NCI-H69 (cell line): Measurements from ENCODE around the gene ZNF10.

Source experiments
- DNase-seq: peaks from one replicate; lab custom pipeline; 2025; lab: John Stamatoyannopoulos, UW

Gene ZNF10

DNA sequence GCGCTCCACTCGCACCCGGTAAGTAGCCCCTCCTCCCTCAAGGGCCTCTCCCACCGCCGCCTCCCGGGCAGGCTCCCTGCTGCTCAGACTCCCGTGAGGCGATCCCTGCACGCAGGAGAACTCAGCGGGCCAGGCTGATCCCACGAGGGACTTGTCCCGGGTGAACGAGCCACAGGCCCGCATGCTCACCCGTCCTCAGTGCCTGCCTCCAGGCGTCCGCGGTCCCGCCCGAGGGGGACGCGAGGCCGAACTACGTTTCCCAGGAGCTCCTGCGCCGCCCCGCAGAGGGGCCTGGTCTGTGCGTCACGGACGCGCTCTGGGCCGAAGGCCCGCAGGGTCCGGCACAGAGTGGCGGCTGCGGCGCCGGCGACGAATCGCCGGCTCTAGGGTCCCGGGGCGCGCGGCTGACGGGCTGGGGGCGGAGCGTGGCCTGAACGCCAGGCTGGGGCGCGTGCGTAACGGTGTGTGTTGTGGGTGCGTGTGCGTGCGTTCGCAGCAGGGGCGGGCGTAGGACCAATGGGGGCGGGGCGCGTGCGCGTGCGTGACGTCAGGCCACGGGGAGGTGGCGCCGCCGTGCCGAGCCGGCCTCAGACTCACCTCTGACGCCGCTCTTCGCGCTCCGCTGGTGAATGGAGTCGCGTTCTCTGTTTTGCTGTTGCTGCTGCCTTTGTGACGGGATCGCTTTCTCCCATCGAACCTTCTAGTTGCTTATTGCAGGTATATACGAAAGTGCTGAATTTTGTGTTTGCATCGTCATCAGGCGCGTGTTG, at the start of gene ZNF10, which contains the start of gene ZNF891:
Gene ZNF10 (plus strand): TSS at position 590 of the 770 bp plus-strand sequence. CDS start 13,866 bp downstream, outside the sequence.
Gene ZNF891 (minus strand): TSS at position 237 of the 770 bp plus-strand sequence. CDS start 8,356 bp downstream, outside the sequence.
- peak; percentile 96 for DNase-seq

DNA sequence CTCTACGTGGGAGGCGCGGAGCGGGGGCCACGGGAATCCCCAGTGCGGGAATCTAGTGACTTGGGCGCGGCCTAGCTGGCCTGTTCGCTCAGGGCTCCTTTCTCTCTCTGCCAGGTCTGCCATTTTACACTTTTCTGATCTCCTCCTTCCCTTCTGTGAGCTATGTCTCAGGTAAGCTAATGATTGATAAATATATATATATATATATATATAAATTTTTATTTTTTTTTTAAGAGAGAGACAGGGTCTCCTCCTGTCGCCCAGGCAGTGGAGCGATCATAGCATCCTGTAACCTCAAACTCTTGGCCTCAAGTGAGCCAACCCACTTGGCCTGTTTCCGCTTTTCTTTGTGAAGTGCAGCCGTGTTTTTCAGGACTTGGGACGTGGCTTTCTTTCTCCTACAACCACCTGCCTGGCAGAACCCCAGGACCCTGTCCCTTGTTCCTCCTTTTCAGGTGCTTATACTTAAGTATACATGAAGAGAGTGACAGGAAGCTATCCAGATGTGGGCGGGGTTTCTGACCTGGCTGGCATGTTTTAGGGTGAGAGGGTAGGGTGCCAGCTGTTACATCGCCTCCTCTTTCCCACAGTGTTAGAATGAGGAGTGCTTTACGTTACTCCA, 49.2 kb upstream of the ZNF10 start:
- DNase-seq, result no peak

DNA sequence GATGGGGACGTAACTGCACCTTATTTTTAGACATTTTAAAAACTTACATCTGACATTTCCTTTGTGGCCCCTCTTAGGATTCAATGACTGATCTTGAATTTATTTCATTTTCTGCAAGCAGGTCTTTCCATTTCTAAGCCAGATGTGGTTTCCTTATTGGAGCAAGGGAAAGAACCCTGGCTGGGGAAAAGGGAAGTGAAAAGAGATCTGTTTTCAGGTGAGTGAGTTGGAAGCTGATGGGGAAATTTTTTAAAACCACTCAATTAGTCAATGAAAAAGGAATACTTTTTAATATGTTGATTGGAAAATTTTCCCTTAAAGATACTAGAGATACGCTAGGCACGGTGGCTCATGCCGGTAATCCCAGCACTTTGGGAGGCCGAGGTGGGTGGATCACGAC, 47.1 kb upstream of the ZNF10 start:
- no peak for DNase-seq

DNA sequence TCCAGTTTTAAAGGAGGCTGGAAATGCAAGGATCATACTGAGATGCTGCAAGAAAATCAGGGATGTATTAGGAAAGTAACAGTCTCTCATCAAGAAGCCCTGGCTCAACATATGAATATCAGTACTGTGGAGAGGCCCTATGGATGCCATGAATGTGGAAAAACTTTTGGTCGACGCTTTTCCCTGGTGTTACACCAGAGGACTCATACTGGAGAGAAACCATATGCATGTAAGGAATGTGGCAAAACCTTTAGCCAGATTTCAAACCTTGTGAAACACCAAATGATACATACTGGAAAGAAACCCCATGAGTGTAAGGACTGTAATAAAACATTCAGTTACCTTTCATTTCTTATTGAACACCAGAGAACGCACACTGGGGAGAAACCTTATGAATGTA, 24.8 kb upstream of the ZNF10 start:
- no peak for DNase-seq

DNA sequence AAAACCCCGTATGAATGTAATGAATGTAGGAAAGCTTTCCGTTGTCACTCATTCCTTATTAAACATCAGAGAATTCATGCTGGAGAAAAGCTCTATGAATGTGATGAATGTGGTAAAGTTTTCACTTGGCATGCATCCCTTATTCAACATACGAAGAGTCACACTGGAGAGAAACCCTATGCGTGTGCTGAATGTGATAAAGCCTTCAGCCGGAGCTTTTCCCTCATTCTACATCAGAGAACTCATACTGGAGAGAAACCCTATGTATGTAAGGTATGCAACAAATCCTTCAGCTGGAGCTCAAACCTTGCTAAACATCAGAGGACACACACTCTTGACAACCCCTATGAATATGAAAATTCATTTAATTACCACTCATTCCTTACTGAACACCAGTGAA, 24.2 kb upstream of the ZNF10 start:
- peak; percentile 6 for DNase-seq

DNA sequence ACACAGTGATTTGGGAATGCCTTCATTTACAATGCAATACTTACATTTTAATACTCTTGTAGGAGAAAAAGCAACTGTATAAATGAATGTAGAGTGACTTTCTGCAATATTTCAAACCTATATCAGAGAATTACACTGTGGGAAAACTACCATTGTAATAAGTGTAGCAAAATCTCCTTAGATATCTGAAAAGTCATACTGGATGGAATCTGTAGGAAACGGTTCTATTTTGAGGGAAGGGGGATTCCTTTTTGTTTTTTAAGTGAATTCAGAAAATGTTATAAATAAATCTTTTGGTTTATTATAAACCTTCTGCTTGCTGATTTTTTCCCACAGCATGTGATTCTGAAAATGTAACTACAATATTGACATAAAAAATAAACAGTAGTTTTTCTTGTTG, 23.3 kb upstream of the ZNF10 start:
- DNase-seq, result no peak

DNA sequence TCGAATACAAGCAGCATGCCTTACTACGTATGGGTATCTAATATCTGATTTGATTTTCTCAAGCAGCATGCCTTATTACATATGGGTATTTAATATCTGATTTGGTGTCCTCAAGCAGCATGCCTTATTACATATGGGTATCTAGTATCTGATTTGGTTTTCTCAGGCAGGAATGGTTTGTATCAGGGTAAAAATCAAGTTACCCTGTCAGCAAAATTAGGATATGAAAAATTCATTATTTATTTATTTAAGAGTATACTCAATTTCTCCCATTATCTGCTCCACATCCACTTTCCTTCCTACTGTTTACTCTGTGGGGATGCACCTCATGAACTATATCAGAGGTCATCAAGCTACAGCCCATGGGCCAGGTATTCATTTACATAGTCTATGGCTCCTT, 22.3 kb upstream of the ZNF10 start:
- no peak for DNase-seq

DNA sequence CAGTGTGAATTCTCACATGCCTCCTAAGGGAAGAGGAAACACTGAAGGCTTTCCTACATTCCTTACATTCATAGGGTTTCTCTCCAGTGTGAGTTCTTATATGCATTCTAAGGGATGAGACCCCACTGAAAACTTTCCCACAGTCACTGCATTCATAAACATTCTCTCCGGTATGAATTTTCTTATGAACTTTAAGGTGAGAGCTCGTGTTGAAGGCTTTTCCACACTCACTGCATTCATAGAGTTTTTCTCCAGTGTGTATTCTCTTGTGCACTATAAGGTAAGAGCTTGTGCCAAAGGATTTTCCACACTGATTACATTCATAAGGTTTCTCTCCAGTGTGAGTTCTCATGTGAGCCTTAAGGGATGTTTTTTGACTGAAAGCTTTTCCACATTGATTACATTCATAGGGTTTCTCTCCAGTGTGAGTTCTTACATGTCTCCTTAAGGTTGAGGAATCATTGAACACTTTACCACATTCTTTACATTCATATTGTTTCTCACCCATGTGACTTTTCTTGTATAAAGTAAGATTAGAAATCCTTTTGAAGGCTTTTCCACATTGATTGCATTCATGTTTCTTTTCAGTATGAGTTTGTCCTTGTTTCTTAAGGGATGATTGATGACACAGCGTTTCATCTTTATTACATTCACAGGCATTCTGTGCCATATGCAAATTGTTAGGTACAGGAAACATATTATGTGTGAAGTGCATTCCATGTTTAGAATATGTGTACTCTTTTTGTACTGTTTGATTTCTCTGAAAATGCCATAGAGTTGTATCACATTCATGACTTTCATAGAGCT, 9.8 kb upstream of the ZNF10 start:
- no peak for DNase-seq

DNA sequence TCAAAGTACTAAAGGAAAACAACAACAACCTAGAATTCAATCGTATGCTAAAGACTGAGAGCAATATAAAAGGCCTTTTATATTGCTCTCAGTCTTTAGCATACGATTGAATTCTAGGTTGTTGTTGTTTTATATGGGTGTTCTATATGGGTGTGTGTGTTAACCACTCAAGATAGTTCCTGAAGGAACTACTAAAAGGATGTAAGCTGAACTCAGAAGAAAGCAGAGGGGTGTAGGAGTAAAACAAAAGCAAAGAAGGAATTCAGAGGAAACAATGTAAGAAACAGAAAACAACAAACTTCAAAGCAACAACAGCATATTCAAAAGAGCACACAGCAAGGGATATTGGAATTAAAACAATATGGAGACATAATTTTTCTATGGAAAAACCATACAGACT, 5.8 kb upstream of the ZNF10 start:
- no peak for DNase-seq

DNA sequence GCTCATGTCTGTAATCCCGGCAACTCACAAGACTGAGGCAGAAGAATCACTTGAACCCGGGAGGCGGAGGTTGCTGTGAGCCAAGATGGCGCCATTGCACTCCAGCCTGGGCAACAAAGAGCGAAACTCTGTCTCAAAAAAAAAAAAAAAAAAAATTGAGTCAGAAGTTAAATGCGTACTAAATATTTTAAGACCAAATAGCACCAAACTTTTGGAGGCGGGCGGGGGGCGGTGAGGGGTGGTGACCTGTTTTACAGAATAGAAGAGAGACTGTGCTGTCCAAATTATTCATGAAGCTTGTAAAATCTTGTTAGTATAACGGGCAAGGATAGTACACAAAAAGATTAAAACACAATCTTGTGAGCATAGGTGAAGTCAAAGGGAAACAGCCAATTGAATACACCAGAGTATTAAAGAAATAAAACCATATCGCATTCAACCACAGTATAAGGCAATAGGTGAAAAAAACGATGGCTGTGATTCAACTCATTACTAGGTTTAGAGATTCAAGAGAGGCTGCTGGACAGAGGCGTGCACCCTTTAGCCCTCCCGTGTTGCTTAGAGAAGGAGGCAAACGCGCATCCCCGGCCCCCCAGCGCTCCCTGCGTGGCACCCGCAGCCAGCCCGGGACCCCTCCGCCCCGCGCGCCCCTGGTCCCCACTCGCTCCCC, 924 bp upstream of the ZNF10 start:
- DNase-seq, result no peak

DNA sequence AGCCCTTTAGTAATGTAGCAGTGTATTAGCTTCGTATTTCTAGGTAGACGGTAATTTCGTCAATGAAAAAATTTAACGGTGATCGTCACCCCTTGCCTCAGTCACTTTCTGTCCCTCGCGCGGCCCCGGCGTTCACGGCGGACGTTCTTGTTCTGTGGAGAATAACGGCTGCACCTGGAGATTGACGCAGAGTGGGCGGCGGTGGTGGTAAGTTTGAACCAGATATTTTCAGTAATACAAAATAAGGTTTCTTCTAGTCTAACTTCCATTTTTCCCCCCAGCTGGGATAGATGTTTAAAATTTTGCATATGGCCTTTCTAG, 341 bp downstream of the ZNF10 start:
- no peak for DNase-seq

DNA sequence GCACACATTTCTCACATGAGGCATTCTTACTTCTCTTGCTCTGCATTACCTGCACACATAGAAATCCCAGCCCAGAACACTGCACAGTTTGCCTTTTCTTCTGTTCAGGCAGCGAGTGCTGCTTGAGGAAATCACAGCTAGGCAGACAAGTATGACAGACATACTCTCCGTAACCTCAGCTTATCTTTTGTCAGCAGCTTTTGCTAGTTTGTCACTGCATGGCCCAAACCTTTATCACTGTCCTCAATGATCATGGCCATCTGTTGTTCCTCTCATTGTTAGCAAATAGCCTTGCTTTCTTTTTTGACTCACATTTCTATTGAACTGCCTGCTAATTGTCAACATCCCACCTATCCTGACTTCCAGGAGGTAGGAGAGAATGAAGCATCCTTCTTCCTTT, 5.3 kb downstream of the ZNF10 start:
- no peak for DNase-seq

DNA sequence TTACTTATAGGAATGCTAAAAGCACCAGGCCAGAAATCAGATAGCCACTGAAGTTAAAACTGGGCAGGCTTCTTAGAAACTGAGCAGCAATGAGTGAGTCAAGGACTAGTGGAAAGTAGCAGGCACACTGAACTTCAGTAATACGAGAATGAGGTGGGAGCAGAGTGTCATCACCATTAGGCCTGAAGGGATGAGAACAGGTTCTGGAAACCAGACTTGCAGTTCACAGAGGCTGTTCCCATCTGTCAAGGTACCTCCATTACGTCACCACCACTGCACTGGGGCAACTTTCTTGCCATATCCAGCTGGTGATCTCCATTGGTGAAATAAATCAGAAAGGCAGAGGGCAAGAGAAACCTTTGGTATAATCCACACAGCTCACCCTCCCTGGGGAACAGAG, 15.6 kb downstream of the ZNF10 start:
- no peak for DNase-seq

DNA sequence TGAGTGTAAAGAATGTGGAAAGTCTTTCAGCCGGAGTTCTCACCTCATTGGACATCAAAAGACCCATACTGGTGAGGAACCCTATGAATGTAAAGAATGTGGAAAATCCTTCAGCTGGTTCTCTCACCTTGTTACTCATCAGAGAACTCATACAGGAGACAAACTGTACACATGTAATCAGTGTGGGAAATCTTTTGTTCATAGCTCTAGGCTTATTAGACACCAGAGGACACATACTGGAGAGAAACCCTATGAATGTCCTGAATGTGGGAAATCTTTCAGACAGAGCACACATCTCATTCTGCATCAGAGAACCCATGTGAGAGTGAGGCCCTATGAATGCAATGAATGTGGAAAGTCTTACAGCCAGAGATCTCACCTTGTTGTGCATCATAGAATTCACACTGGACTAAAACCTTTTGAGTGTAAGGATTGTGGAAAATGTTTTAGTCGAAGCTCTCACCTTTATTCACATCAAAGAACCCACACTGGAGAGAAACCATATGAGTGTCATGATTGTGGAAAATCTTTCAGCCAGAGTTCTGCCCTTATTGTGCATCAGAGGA, 25.8 kb downstream of the ZNF10 start:
- DNase-seq, result no peak

DNA sequence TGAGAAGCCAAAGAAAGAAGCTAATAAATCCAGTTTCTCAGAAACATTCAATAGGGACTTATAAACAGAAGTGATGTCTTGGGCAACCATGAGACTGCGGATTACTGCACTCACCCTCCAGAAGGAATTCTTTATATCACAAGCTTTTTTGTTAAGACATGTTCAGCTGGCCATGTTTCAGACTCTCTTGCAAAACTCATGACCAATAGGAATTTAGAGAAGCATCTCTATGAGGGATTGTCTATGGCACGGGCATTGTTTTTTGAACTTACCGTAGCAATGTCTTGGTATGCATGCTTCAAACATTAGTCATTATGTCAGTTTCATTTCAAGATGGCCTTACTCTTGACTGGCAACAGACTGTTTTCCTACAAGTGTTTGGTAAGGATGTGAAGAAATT, 35.3 kb downstream of the ZNF10 start:
- no peak for DNase-seq

DNA sequence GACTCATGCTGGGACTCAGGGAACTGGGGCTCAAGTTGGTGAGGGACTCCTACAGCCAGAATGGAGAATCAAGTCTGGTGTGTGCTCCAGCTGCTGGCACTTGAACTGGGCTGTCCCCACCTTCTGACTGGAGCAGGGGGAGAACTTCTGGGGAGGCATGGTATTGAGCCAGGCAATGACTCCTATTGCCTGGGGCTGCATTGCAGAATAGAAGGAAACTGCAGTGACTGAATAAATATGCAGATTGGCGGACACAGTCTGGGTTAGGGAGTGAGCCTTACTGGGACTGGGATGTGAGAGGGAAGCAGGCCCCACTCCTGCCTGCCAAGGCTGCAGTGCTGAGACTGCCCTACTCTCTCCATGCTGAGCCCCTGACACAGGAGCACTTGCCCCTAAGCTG, 42.1 kb downstream of the ZNF10 start:
- no peak for DNase-seq

DNA sequence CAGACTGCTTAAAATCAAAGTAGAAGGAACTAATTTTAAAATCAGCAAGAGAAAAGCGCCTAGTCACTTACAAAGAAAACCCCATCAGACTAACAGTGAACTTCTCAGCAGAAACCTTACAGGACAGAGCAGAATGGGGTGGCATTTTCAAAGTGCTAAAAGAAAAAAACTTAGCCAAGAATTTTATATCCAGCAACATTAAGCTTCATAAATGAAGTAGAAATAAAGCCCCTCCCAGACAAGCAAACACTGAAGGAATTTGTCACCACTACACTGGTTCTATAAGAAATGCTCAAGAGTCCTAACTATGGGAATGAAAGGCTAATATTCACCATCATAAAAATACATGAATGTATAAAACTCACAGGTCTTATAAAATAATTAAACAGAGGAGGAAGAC, 44.5 kb downstream of the ZNF10 start:
- no peak for DNase-seq

DNA sequence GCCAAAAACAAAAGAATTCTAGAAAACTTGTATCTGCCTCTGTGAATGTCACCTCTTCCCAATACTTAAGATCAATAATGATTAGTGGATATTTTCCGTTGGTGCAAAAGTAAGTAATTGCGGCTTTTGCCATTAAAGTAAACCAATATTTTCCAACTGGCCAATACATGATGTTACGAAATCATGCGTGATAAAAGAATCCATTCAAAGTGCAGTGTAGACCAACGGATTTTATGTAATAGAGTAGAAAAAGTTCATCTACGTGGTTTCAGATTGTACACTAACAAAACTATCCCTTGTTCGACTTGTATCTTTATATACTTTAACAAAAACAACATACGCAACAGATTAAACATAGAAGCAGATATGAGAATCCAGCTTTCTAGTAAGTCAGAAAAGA, 50.2 kb downstream of the ZNF10 start:
- DNase-seq, result no peak

DNA sequence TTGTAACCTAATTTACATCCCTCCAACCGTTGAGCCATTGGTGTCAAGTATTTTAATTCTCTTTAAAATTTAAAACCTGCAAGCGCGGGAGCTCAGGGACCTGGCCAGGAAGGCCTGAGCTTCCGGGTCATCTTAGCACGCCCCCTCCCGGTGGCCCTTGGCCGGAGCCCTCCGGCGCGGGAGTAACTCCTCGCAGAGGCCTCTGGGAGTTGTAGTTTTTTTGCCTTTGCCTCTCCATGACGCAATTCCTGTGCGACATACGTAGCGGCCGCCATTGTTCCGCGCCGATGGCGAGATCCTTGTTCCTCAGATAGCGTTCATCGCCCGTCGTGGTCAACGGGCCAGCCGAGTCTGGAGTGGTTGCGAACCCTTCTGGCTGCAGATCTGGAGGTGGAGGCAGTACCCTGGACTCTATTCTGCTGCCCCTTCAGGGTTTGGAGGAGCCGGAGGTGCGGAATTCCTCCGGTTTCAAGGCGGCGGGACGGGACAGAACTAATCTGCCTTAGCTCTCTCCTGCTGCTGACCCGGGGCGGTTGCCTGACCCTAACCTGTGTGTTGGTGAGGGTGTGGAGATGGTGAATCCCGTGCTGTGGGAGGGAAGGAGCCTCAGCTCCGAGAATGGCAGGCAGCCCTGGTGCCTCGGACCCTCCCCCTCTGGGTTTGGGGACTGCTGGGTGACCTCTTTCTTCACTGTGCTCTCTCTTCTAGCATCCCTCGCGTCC, 51.0 kb downstream of the ZNF10 start, which contains the start of gene ZNF268:
Gene ZNF268 (plus strand): TSS at position 258 of the 722 bp plus-strand sequence. CDS start 503 bp downstream, outside the sequence.
- peak; percentile 97 for DNase-seq

DNA sequence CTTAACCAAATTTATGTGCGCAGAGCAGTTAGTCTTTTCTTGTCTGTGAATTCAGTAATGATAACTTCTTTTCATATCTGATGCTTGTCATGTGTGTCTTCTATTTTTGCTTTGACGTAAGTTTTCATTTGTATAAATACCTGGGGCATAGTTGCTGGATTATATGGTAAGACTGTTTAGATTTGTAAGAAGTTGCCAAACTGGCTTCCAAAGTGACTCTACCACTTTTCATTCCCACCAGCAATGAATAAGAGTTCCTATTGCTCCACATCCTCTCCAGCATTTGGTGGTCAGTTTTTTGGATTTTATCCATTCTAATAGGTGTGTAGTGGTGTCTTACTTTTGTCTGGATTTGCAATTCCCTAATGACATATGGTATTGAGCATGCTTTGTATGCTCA, 59.7 kb downstream of the ZNF10 start:
- no peak for DNase-seq

DNA sequence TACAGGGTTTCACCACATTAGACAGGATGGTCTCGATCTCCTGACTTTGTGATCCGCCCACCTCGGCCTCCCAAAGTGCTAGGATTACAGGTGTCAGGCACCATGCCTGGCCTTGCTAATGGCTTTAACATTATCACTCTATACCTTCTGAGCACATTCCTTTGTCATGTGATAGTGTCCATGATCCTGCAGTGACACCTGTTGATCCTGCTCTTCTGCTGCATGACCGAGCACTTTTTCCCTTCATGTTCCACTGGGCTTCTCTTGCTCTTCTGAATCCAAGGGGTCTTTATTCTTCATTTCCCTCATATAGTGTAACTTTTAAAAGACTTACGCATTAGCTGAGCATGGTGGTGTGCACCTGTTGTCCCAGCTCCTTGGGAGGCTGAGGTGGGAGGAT, 62.4 kb downstream of the ZNF10 start:
- DNase-seq, result no peak
